OCI-LY1 (cell line): ENCODE measurements around the gene ABHD6.

Source experiments
- H2AFZ ChIP-seq: fragments of 200-600 bp; sonication (generic), shearing (Covaris generic); 2 replicates; pipeline ENCODE4 v1.6.0; 2014; ENCODE audit warnings: antibody characterized with exemption, mild to moderate bottlenecking, low read length
- H3F3A ChIP-seq: fragments of 200-600 bp; sonication (generic), shearing (Covaris generic); 2 replicates; pipeline ENCODE4 v1.6.0; 2014; ENCODE audit warnings: mild to moderate bottlenecking, antibody characterized with exemption, low read length, moderate library complexity; ENCODE audit not compliant: insufficient read depth
- H3K27ac ChIP-seq: fragments of 200-600 bp; sonication (generic); 2 replicates; pipeline ENCODE4 v1.5.1; 2014; ENCODE audit warnings: low read length, mixed run types, mild to moderate bottlenecking, low read depth; ENCODE audit not compliant: poor library complexity, severe bottlenecking
- H3K27me3 ChIP-seq: fragments of 200-600 bp; sonication (generic); 2 replicates; pipeline ENCODE4 v1.6.0; 2014; ENCODE audit warnings: antibody characterized with exemption, mild to moderate bottlenecking, low read length, moderate library complexity; ENCODE audit not compliant: insufficient read depth
- H3K36me3 ChIP-seq: fragments of 200-600 bp; sonication (generic); 2 replicates; pipeline ENCODE4 v1.6.1; 2014; ENCODE audit warnings: mild to moderate bottlenecking, antibody characterized with exemption, low read length, moderate library complexity, mixed read lengths; ENCODE audit not compliant: insufficient read depth
- H3K4me1 ChIP-seq: fragments of 200-600 bp; sonication (generic); 2 replicates; pipeline ENCODE4 v1.5.1; 2014; ENCODE audit warnings: mild to moderate bottlenecking, low read length, moderate library complexity; ENCODE audit not compliant: insufficient read depth, severe bottlenecking
- H3K4me2 ChIP-seq: fragments of 200-600 bp; sonication (generic), shearing (Covaris generic); 2 replicates; pipeline ENCODE4 v1.6.1; 2014; ENCODE audit warnings: low read length
- H3K4me3 ChIP-seq: fragments of 200-600 bp; sonication (generic); 2 replicates; pipeline ENCODE4 v1.5.1; 2014; ENCODE audit warnings: low read length, low read depth, mild to moderate bottlenecking, mixed read lengths; ENCODE audit not compliant: poor library complexity, severe bottlenecking
- H3K79me2 ChIP-seq: fragments of 200-600 bp; shearing (Covaris generic); 2 replicates; pipeline ENCODE4 v1.6.1; 2016; ENCODE audit warnings: mixed run types, low read length, mixed read lengths; ENCODE audit not compliant: insufficient read depth
- H3K9ac ChIP-seq: fragments of 200-600 bp; sonication (generic), shearing (Covaris generic); 2 replicates; pipeline ENCODE4 v1.6.1; 2014; ENCODE audit warnings: mild to moderate bottlenecking, low read length, mixed read lengths
- H3K9me2 ChIP-seq: fragments of 200-600 bp; sonication (generic), shearing (Covaris generic); 2 replicates; pipeline ENCODE4 v1.6.1; 2014; ENCODE audit warnings: low read depth, mild to moderate bottlenecking, low read length, mixed read lengths
- H3K9me3 ChIP-seq: fragments of 200-600 bp; shearing (Covaris generic); 2 replicates; pipeline ENCODE4 v1.6.1; 2014; ENCODE audit warnings: low read length, mixed read lengths
- H4K20me1 ChIP-seq: fragments of 200-600 bp; sonication (generic), shearing (Covaris generic); 2 replicates; pipeline ENCODE4 v1.6.0; 2016; ENCODE audit warnings: mild to moderate bottlenecking, low read length; ENCODE audit not compliant: insufficient read depth
- EZH2 ChIP-seq: fragments of 200-600 bp; sonication (generic), shearing (Covaris generic); IDR thresholded peaks from 2 replicates; pipeline ENCODE4 v1.8.0; 2017; ENCODE audit warnings: borderline replicate concordance, mixed run types, mild to moderate bottlenecking, antibody characterized with exemption, low read length, moderate library complexity, mixed read lengths
- TF ChIP-seq, protein P1 (sequence below): fragments of 200-600 bp; sonication (generic), shearing (Covaris generic); IDR thresholded peaks from 2 replicates; pipeline ENCODE4 v1.5.1; 2017; ENCODE audit warnings: mild to moderate bottlenecking, antibody characterized with exemption, low read length, moderate library complexity, mixed read lengths

The ABHD6 gene

DNA sequence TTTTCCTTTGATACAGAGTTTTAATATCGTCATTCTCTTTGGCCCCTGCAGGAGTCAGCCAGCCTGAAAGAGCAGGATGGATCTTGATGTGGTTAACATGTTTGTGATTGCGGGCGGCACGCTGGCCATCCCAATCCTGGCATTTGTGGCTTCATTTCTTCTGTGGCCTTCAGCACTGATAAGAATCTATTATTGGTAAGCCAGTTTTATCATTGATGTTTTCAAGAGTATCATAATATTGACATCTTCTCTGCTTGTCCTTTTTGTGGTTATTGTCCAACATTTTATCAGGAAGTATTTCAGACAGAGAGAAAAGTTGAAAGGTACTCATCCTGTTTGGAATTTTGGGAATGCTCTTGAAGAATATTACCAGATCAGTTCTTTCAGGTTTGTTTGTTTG is 18.9 kb downstream of the ABHD6 start:
- H3K4me3 ChIP-seq: no peak overlapping the region
- no peak overlapping the region for H3K27ac ChIP-seq
- H3K36me3 ChIP-seq: no peaks in the 10 kb centered on the region
- no peaks in the 10 kb centered on the region for H3F3A ChIP-seq
- no peaks in the 10 kb centered on the region for H4K20me1 ChIP-seq
- H3K27me3 ChIP-seq: no peaks in the 10 kb centered on the region
- no peaks in the 10 kb centered on the region for H3K4me1 ChIP-seq
- H2AFZ ChIP-seq: no peak overlapping the region
- H3K9ac ChIP-seq: no peak overlapping the region
- H3K9me2 ChIP-seq: no peaks in the 10 kb centered on the region
- no peaks in the 10 kb centered on the region for H3K9me3 ChIP-seq
- H3K79me2 ChIP-seq: no peaks in the 10 kb centered on the region
- H3K4me2 ChIP-seq: no peak overlapping the region
- TF ChIP-seq EZH2: no peak
- TF ChIP-seq, protein P1, sequence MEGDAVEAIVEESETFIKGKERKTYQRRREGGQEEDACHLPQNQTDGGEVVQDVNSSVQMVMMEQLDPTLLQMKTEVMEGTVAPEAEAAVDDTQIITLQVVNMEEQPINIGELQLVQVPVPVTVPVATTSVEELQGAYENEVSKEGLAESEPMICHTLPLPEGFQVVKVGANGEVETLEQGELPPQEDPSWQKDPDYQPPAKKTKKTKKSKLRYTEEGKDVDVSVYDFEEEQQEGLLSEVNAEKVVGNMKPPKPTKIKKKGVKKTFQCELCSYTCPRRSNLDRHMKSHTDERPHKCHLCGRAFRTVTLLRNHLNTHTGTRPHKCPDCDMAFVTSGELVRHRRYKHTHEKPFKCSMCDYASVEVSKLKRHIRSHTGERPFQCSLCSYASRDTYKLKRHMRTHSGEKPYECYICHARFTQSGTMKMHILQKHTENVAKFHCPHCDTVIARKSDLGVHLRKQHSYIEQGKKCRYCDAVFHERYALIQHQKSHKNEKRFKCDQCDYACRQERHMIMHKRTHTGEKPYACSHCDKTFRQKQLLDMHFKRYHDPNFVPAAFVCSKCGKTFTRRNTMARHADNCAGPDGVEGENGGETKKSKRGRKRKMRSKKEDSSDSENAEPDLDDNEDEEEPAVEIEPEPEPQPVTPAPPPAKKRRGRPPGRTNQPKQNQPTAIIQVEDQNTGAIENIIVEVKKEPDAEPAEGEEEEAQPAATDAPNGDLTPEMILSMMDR: no peak

DNA sequence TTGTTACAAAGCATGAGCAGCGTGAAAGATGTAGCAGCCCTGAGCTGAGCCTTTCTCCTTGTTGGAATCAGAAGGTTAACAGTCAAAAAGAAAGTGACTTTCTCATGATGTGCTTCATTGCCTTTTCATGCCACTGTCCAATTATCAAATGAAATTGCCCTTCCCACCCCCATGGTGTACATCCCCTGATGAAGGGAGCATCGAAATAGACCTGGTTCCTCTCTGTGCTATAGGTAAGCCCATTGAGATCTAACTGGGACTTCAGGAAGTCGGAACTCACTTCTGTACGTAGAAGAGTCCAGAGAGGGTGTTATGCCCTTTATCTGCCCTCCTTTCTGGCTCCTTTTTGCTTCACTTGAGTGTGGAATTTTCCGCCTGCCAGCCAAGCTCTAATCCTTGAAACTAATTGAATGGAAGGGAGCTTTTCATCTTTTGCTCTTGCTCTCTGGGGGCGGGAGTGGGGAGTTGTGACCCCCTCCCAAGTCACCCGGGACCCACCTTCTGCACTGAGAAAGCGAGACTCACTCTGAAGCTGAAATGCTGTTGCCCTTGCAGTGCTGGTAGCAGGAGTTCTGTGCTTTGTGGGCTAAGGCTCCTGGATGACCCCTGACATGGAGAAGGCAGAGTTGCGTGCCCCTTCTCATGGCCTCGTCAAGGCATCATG is 20.9 kb downstream of the ABHD6 start:
- no peaks in the 10 kb centered on the region for H3K27me3 ChIP-seq
- H3K4me1 ChIP-seq: no peaks in the 10 kb centered on the region
- H2AFZ ChIP-seq: no peak overlapping the region
- H3F3A ChIP-seq: no peaks in the 10 kb centered on the region
- no peaks in the 10 kb centered on the region for H3K9me2 ChIP-seq
- no peak overlapping the region for H3K27ac ChIP-seq
- H3K4me3 ChIP-seq: no peak overlapping the region
- TF ChIP-seq, protein P1: no peak
- TF ChIP-seq EZH2: no peak
- H3K79me2 ChIP-seq: no peaks in the 10 kb centered on the region
- H3K9ac ChIP-seq: no peak overlapping the region
- H3K4me2 ChIP-seq: no peak overlapping the region
- H3K36me3 ChIP-seq: no peaks in the 10 kb centered on the region
- H4K20me1 ChIP-seq: no peaks in the 10 kb centered on the region
- H3K9me3 ChIP-seq: no peaks in the 10 kb centered on the region

DNA sequence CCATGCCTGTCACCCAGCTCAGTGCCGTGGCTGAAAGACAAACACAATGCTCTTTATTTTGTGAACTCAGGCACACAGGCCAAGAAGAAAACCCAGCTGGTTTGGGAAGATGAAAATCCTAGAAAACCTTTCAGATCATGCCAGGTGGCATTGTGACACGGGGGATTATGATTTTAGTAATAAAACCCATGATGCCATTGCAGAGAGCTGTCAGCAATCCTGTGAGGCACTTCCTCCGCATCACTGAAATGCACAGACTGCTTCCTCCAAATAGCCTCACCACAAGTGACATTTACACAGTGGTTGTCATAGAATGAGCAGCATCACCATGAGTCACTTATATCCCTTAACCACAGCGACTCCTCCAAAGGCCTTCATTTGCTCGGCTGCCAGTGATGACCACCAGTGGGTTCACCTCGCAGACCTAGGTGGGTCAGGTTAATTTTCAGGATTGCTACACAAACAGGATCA is 22.7 kb downstream of the ABHD6 start:
- no peak overlapping the region for H3K4me3 ChIP-seq
- H3K9me2 ChIP-seq: no peaks in the 10 kb centered on the region
- no peaks in the 10 kb centered on the region for H3K79me2 ChIP-seq
- H3K27me3 ChIP-seq: no peaks in the 10 kb centered on the region
- no peaks in the 10 kb centered on the region for H4K20me1 ChIP-seq
- no peaks in the 10 kb centered on the region for H3K9me3 ChIP-seq
- H3F3A ChIP-seq: no peaks in the 10 kb centered on the region
- no peak overlapping the region for H3K9ac ChIP-seq
- H3K36me3 ChIP-seq: no peaks in the 10 kb centered on the region
- H3K4me1 ChIP-seq: no peaks in the 10 kb centered on the region
- H2AFZ ChIP-seq: no peak overlapping the region
- no peak overlapping the region for H3K4me2 ChIP-seq
- no peak overlapping the region for H3K27ac ChIP-seq
- TF ChIP-seq, protein P1: no peak
- no peak for TF ChIP-seq EZH2
